Stomach (tissue), 9 donors: ENCODE results near the gene SPATS1. TPM values are rescaled to one million over a fixed set of nuclear protein-coding genes. Genes with fewer than 3 reads are reported as not detected.
A peak's percentile ranks its signal among the peaks of the same experiment; 100 is the strongest.

Experiments used
- DNase-seq, 2 donors: peaks; one replicate each; pipeline versions ENCODE4 v3.0.0 to v3.0.0-alpha.2; 2013 to 2019
- H3K27ac ChIP-seq, 5 donors: fragments of 200-600 bp in 4 of 5; sonication (generic) in 4 of 5; one replicate each; pipeline ENCODE4 v1.5.1; 2013 to 2019; ENCODE audit warnings: mild to moderate bottlenecking in 1 of 5, moderate library complexity in 1 of 5
- H3K27me3 ChIP-seq, 3 donors: fragments of 200-600 bp; sonication (generic); one replicate each; pipeline ENCODE4 v1.5.1; 2017 to 2019; ENCODE audit warnings: mixed run types in 1 of 3
- H3K36me3 ChIP-seq, 4 donors: fragments of 200-600 bp; sonication (generic); 1 replicate in 3 of 4; 2 replicates in 1 of 4; pipeline ENCODE4 v1.5.1; 2016 to 2019
- H3K4me1 ChIP-seq, 4 donors: fragments of 200-600 bp; sonication (generic); one replicate each; pipeline ENCODE4 v1.5.1; 2016 to 2019
- H3K4me3 ChIP-seq, 4 donors: fragments of 200-600 bp; sonication (generic) in 3 of 4; one replicate each; pipeline ENCODE4 v1.5.1; 2016 to 2019; ENCODE audit warnings: mild to moderate bottlenecking in 1 of 4
- H3K9me3 ChIP-seq, 4 donors: fragments of 200-600 bp; sonication (generic); one replicate each; pipeline ENCODE4 v1.5.1; 2016 to 2019
- CTCF ChIP-seq, 7 experiments: fragments of 450-650 bp in 4 of 7; fragments of 200-600 bp in 3 of 7; sonication (generic) in 3 of 7; IDR thresholded peaks; one replicate each; pipeline ENCODE4 v1.5.1; 2016 to 2019; ENCODE audit warnings: antibody characterized with exemption in 7 of 7, control low read depth in 2 of 7, mild to moderate bottlenecking in 1 of 7
- EP300 ChIP-seq: sonication (generic); formaldehyde crosslinking; IDR thresholded peaks from one replicate; pipeline ENCODE4 v1.6.1; 2017; ENCODE audit warnings: antibody characterized with exemption
- POLR2A ChIP-seq, 4 donors: fragments of 450-650 bp; IDR thresholded peaks; one replicate each; pipeline ENCODE4 v1.6.1; 2016; ENCODE audit warnings: antibody characterized with exemption in 4 of 4, control low read depth in 2 of 4, mild to moderate bottlenecking in 1 of 4, moderate library complexity in 1 of 4
- POLR2AphosphoS5 ChIP-seq, 3 donors: sonication (generic); formaldehyde crosslinking; IDR thresholded peaks; one replicate each; pipeline ENCODE4 v1.6.1; 2016; ENCODE audit warnings: antibody characterized with exemption in 3 of 3
- WGBS, 5 donors: extraction: QIAGEN DNeasy Blood & Tissue Kit in 3 of 5; methylation state at CpG; one replicate each; pipeline versions ENCODE4 v1.1.5 to v1.1.7; 2013 to 2018; 5-methylcytosine and 5-hydroxymethylcytosine counted together
- intact Hi-C: fragments of 100-400 bp; cut with DNase I; formaldehyde crosslinking; loops from one replicate; pipeline ENCODE4 v1.15.1; 2023; ENCODE audit warnings: low total_unique reads
- polyA plus RNA-seq, 3 donors: library from polyadenylated mRNA; stranded (reverse); fragments of 200-250 nt; gene quantifications; one replicate each; pipeline ENCODE4 v1.2.3, GENCODE V29; 2013
- total RNA-seq, 5 donors: library from RNA; depleted of rRNA; stranded (reverse); fragments of >200 nt; gene quantifications; one replicate each; pipeline versions ENCODE4 v1.1.0 to v1.2.3, GENCODE V29; 2014 to 2016
- donor health status: healthy with polysubstance abuse.
- donor health status: Bipolar disorder and iron deficiency.
- donor health status: healthy.

Gene SPATS1
- total and polyA plus RNA-seq, 8 donors, result not detected

GRCh38 chr6:44359973-44360372, 17.5 kb downstream of the SPATS1 start:
- DNase-seq, result no peak
- H3K27me3 ChIP-seq, result peaks cover 0 to 14% (median 0%) of the 10 kb centered on the region in 3 donors
- no peaks in the 10 kb centered on the region for H3K36me3 ChIP-seq
- peaks cover 0 to 4% (median 0%) of the 10 kb centered on the region in 4 donors for H3K9me3 ChIP-seq
- WGBS, 5 donors, result 78 to 88% (median 86%) methylated on average over 3 of the region's 3 CpGs
- no peak overlapping the region for H3K4me3 ChIP-seq
- intact Hi-C loops, result no loop called here
- TF ChIP-seq EP300, result no peak
- no peak for TF ChIP-seq POLR2AphosphoS5 (IDR thresholded peaks at IDR 0.05)
- TF ChIP-seq CTCF (IDR thresholded peaks at IDR 0.05), result no peak
- TF ChIP-seq POLR2A (IDR thresholded peaks at IDR 0.05), result no peak
- no peaks in the 10 kb centered on the region for H3K4me1 ChIP-seq
- H3K27ac ChIP-seq, result no peak overlapping the region

GRCh38 chr6:44361947-44362346, 19.5 kb downstream of the SPATS1 start:
- intact Hi-C loops, result no loop called here
- H3K27me3 ChIP-seq, result peaks cover 0 to 16% (median 0%) of the 10 kb centered on the region in 3 donors
- H3K9me3 ChIP-seq, result no peaks in the 10 kb centered on the region
- H3K36me3 ChIP-seq, result no peaks in the 10 kb centered on the region
- no peak overlapping the region for H3K4me3 ChIP-seq
- H3K4me1 ChIP-seq, result no peaks in the 10 kb centered on the region
- 81 to 90% (median 83%) methylated on average over 6 of the region's 6 CpGs for WGBS, 5 donors
- TF ChIP-seq EP300 (no peak), CTCF (IDR thresholded peaks at IDR 0.05) (no peak), POLR2AphosphoS5 (IDR thresholded peaks at IDR 0.05) (no peak), POLR2A (IDR thresholded peaks at IDR 0.05) (no peak)
- H3K27ac ChIP-seq, result no peak overlapping the region
- DNase-seq, result no peak

- peaks cover 0 to 20% (median 0%) of the 10 kb centered on the region in 3 donors for H3K27me3 ChIP-seq
- H3K27ac ChIP-seq, result no peak overlapping the region
- WGBS, 5 donors, result 43 to 81% (median 65%) methylated on average over 3 of the region's 3 CpGs
- H3K36me3 ChIP-seq, result no peaks in the 10 kb centered on the region
- H3K4me1 ChIP-seq, result no peaks in the 10 kb centered on the region
- no peak for DNase-seq
- H3K4me3 ChIP-seq, result no peak overlapping the region
- intact Hi-C loops, result no loop called here
- TF ChIP-seq CTCF (IDR thresholded peaks at IDR 0.05) (no peak), POLR2AphosphoS5 (IDR thresholded peaks at IDR 0.05) (peak in 1 of 3 donors; percentile 6), EP300 (no peak)
- no peaks in the 10 kb centered on the region for H3K9me3 ChIP-seq
These were observed 21.0 kb downstream of the SPATS1 start for GRCh38 chr6:44363377-44363926.

- Histone ChIP-seq H3K4me1 (no peaks in the 10 kb centered on the region), H3K27ac (no peak overlapping the region), H3K36me3 (no peaks in the 10 kb centered on the region), H3K4me3 (no peak overlapping the region), H3K9me3 (no peaks in the 10 kb centered on the region), H3K27me3 (peaks cover 0 to 6% (median 0%) of the 10 kb centered on the region in 3 donors)
- DNase-seq, result no peak
- intact Hi-C loops, result no loop called here
- TF ChIP-seq POLR2A (IDR thresholded peaks at IDR 0.05) (no peak), POLR2AphosphoS5 (IDR thresholded peaks at IDR 0.05) (no peak), CTCF (IDR thresholded peaks at IDR 0.05) (no peak), EP300 (no peak)
- 71 to 83% (median 78%) methylated on average over 3 of the region's 3 CpGs for WGBS, 5 donors
These were observed 24.3 kb downstream of the SPATS1 start for GRCh38 chr6:44366781-44367180.
